ENCODE data around the gene MCU. TPM values are rescaled to one million over a fixed set of nuclear protein-coding genes. Genes with fewer than 3 reads are reported as not detected.

Gene MCU
- total and polyA plus RNA-seq, 8 donors, result 15.2 to 90.1 (median 31.0) TPM

DNA sequence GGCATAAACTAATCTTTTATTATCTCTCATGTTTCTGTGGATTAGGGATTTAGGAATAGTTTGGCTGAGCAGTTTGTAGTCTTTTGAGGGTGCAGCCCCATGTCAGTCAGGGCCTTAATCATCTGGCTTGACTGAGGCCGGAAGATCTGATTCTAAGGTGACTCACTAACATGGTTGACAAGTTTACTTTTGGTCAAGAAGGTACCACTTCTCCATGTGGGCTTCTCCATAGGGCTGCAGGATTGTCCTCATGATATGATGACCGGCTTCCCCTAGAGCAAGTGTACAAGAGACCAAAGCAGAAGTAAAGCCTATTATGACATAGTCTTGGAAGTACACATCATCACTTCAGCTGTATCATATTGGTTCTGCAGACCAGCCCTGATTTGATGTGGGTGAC lies 155.7 kb downstream of the MCU start:
- peaks cover 0 to 7% (median 3%) of the 10 kb centered on the region in 4 donors for H3K9me3 ChIP-seq
- no peaks in the 10 kb centered on the region for H3K4me1 ChIP-seq
- H3K36me3 ChIP-seq, result peaks cover 0 to 3% (median 0%) of the 10 kb centered on the region in 4 donors
- 76 to 92% (median 88%) methylated on average over 2 of the region's 2 CpGs for WGBS, 5 donors
- H3K27ac ChIP-seq, result no peak overlapping the region
- H3K27me3 ChIP-seq, result no peaks in the 10 kb centered on the region
- TF ChIP-seq, protein P1, sequence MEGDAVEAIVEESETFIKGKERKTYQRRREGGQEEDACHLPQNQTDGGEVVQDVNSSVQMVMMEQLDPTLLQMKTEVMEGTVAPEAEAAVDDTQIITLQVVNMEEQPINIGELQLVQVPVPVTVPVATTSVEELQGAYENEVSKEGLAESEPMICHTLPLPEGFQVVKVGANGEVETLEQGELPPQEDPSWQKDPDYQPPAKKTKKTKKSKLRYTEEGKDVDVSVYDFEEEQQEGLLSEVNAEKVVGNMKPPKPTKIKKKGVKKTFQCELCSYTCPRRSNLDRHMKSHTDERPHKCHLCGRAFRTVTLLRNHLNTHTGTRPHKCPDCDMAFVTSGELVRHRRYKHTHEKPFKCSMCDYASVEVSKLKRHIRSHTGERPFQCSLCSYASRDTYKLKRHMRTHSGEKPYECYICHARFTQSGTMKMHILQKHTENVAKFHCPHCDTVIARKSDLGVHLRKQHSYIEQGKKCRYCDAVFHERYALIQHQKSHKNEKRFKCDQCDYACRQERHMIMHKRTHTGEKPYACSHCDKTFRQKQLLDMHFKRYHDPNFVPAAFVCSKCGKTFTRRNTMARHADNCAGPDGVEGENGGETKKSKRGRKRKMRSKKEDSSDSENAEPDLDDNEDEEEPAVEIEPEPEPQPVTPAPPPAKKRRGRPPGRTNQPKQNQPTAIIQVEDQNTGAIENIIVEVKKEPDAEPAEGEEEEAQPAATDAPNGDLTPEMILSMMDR (IDR thresholded peaks at IDR 0.05), result no peak
- TF ChIP-seq POLR2A (IDR thresholded peaks at IDR 0.05), result no peak
- no peak for TF ChIP-seq EP300 (IDR thresholded peaks at IDR 0.05)
- no peak for TF ChIP-seq POLR2AphosphoS5 (IDR thresholded peaks at IDR 0.05)
- DNase-seq, result no peak
- no peak overlapping the region for H3K4me3 ChIP-seq
- intact Hi-C loops (cut with DNase I; ENCODE audit: low total_unique reads), result no loop called here

GRCh38 chr10:72850861-72851260 lies 158.9 kb downstream of the MCU start:
- TF ChIP-seq, protein P1 (IDR thresholded peaks at IDR 0.05), result no peak
- TF ChIP-seq EP300 (IDR thresholded peaks at IDR 0.05), result no peak
- no peak for DNase-seq
- intact Hi-C loops (cut with DNase I; ENCODE audit: low total_unique reads), result no loop called here
- WGBS, 5 donors, result 76 to 84% (median 77%) methylated on average over 2 of the region's 2 CpGs
- Histone ChIP-seq H3K36me3 (no peaks in the 10 kb centered on the region), H3K9me3 (peaks cover 0 to 7% (median 3%) of the 10 kb centered on the region in 4 donors), H3K27ac (no peak overlapping the region), H3K27me3 (no peaks in the 10 kb centered on the region), H3K4me3 (no peak overlapping the region), H3K4me1 (no peaks in the 10 kb centered on the region)

- DNase-seq, result no peak
- Histone ChIP-seq H3K27me3 (no peaks in the 10 kb centered on the region), H3K36me3 (no peaks in the 10 kb centered on the region), H3K27ac (no peak overlapping the region), H3K4me3 (no peak overlapping the region), H3K4me1 (no peaks in the 10 kb centered on the region), H3K9me3 (peaks cover 0 to 7% (median 3%) of the 10 kb centered on the region in 4 donors)
- no peak for TF ChIP-seq POLR2A (IDR thresholded peaks at IDR 0.05)
- no peak for TF ChIP-seq POLR2AphosphoS5 (IDR thresholded peaks at IDR 0.05)
- no peak for TF ChIP-seq EP300 (IDR thresholded peaks at IDR 0.05)
- TF ChIP-seq, protein P1 (IDR thresholded peaks at IDR 0.05), result no peak
- intact Hi-C loops (cut with DNase I; ENCODE audit: low total_unique reads), result no loop called here
- 90 to 100% (median 97%) methylated on average over 1 of the region's 1 CpG for WGBS, 5 donors
Observed at GRCh38 chr10:72851509-72851908, 159.6 kb downstream of the MCU start.

- no peaks in the 10 kb centered on the region for H3K4me1 ChIP-seq
- H3K27ac ChIP-seq, result no peak overlapping the region
- TF ChIP-seq POLR2AphosphoS5 (IDR thresholded peaks at IDR 0.05) (no peak), EP300 (IDR thresholded peaks at IDR 0.05) (no peak), POLR2A (IDR thresholded peaks at IDR 0.05) (no peak)
- TF ChIP-seq, protein P1 (IDR thresholded peaks at IDR 0.05), result no peak
- intact Hi-C loops (cut with DNase I; ENCODE audit: low total_unique reads), result no loop called here
- peaks cover 0 to 7% (median 3%) of the 10 kb centered on the region in 4 donors for H3K9me3 ChIP-seq
- no peak for DNase-seq
- no peaks in the 10 kb centered on the region for H3K36me3 ChIP-seq
- H3K27me3 ChIP-seq, result no peaks in the 10 kb centered on the region
- 84 to 98% (median 91%) methylated on average over 2 of the region's 2 CpGs for WGBS, 5 donors
- no peak overlapping the region for H3K4me3 ChIP-seq
Observed at GRCh38 chr10:72852508-72852907, 160.6 kb downstream of the MCU start.

Data from stomach (tissue), 9 donors.